NCI-H1694 (cell line): ENCODE measurements around the gene CALHM2.

Experiments used
- DNase-seq: peaks from one replicate; lab custom pipeline; 2025; lab: John Stamatoyannopoulos, UW

Gene CALHM2

DNA sequence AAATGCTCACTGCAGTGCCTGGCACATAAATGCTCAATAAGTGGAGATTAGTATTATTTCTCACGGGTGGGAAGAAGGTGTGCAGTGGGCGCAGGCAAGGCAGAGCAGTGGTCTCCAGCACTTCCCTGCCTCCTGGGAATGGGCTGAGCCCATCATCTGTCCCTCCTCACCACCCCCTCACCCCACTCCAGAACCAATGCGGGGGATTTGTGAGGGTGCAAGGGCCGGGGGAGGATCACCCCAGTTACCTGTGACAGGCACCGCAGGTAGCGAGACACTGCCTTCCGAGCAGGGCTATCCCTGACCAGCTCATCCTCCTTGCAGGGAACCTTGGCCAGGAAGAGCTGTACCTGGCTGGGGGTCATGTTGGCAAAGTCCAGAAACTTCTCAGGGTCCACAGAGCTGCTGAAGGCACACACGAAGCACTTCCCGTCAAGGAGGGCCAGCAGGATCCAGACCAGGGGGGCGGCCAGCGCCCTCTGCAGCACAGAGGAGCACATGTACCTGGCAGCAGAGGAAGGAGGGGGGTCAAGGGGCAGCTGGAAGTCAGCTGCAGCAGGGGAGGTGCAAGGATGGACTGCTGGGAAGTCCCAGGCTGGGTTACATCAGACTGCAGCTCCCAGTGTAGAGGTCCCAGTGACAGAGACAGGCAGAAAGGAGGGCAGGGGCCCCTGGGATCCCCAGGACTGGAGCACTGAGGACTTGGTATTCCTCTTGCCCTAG, 24.0 kb upstream of the CALHM2 start:
- no peak for DNase-seq

DNA sequence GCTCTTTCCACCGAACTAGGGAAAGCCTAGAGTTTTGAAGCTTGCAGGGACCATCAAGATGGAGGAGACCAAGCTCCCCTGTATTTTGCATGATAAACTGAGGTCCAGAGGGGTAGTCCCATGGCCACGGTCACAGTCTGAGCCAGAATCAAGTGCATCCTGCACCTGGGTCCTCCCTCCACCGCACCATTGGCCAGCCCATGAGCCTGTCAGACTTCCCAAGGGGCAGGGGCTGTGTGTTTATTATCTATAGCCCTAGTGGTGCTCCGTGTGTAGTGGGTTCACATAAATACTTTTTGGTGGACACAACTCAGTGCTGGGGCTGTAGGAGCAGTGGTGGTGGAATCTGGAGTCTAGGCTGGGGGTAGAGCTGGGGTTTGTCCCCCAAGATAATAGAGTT, 23.3 kb upstream of the CALHM2 start:
- no peak for DNase-seq

DNA sequence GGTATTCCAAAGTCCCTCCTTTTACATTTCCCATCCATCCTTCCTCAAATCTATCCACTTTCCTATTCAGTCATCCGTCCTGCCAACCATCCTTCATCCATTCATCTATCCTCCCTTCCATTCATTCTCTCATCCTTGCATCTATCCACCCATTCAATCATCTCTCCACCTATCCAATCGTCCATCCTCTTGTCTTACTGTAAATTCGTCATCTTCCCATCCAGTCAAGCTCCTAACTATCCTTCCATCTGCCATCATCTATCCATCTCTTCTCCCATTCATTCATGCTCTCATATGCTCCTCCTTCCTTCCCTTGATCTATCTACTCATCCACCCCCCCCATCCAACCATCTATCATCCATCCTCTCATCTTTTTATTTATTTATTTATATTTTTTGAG, 21.9 kb upstream of the CALHM2 start:
- DNase-seq: no peak

DNA sequence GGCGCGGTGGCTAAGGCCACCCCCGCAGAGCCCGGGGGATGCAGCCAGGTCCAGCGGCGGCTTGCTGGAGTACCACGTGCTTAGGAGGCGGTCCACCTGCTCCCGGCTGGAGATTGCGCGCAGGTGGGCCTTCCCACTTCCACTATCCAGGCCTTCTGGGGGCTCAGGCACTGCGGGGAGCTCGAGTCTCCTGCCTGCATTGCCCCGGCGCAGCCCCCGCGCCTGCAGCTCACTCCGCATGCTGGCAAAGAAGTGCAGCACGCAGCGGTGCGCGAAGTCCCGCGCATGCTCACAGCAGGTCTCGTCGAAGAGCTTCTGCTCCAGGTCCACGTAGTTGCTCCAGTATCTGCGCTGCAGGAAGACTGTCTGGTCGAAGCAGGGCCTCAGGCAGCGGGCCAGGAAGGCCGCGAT, 21.1 kb upstream of the CALHM2 start:
- no peak for DNase-seq

DNA sequence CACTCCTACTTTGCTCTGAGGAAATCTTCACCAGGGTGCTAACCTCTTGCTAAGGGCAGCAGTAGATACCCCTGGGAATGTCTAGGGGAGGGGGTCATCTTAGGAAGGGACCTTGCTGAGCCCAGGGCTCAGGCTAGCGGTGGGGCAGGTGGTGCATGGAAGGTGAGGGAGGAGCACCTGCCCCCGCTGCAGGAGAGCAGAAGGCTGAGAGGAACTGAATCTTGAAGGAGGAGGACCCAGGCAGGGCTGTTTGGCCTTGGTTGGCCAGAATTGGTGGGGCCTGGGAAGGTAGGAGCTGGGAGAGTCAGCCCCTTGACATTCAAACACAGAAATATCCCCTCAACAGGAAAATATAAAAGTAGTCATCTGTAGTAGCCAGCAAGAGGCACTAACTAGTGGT, 19.8 kb upstream of the CALHM2 start:
- no peak for DNase-seq

DNA sequence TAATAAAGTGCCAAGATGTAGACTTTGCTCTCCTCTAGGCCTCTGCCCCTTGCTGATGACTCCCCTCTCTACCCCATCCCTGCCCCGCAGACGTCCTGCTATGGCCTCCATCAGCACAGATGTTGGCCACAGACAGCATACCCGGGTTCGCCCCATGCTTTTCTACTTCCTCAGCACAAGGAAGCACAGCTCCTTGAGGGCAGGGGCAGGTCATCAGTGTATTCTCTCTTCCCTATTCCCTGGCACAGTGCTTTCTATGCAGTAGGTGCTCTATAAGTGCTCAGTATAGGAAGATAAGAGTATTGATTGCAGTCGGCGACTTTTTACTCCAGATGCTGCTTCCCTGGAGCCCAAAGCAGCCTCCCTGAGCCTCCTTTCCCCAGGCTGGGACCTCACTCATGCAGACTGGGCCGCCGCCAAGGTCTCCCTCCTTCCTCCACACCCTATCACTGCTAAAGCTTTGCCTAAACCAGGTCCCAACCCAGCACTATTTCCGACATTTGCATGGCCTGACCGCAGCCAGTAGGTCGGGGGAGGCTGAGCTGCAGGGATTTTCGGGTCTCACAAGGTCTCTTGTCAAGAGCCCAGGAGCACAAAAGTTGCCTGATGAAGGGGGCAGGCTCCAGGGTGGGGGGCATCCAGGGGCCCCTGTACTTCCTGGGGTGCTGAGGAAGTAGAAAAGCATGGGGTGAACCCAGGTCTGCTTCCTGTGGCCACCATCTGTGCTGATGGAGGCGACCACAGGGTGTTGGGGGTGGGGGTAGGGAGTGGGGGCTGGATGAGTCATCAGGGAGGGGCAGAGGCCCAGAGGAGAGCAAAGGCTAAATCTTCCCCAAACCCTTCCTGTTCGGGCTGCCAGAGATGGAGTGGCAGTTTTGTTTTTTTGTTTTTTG, 18.8 kb upstream of the CALHM2 start:
- no peak for DNase-seq

DNA sequence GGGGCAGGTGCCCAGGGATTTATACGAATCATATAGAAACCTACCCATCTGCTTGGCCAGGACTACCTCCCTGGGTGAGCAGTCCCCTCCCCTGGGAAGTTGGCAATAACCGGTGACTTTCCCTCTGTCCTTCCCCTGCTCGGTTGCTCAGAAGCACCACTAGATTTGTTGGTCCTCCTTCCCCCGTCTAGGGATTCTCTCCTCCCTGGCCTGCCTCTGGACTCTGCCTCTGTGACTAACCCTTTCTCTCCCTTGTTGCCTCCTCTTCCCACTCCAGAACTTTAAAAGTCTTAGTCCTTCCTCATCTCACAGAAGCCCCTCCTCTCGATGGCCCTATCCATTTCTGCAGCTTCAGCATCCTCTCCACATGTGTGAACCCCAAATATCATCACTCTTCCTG, 17.0 kb upstream of the CALHM2 start:
- DNase-seq: no peak

DNA sequence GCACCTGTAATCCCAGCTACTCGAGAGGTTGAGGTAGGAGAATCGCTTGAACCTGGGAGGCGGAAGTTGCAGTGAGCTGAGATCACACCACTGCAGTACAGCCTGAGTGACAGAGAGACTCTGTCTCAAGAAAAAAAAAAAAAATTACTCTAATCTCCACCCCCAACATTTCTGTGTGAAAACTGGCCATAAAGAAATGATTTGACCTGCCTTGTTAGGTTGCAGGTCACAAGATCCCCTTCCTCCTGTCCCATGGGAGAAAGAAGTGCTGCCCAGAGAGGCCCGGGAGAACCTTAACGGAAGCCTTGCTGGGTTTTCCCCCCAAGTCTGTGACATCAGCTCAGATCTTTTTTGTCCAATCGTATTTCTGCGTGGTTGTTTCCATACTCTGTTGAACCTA, 15.2 kb upstream of the CALHM2 start:
- no peak for DNase-seq

DNA sequence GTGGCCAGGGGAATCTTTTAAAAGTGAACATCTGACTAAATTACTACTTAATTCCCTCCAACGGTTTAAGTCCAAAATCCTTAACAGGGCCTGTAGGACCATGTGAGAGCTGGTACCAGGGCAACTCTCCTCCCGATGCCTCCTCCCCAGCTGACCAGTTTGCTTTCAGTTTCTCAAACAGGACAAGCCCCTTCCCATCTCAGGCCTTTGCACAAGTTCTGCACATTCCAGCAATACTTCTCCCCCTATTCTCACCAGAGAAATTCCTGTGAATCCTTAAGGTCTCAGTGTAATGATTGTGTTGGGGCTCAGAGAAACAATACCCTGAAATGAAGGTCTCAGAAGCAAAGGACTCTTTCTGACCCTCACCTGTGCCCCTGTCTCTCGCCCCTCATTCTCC, 14.6 kb upstream of the CALHM2 start:
- DNase-seq: no peak

DNA sequence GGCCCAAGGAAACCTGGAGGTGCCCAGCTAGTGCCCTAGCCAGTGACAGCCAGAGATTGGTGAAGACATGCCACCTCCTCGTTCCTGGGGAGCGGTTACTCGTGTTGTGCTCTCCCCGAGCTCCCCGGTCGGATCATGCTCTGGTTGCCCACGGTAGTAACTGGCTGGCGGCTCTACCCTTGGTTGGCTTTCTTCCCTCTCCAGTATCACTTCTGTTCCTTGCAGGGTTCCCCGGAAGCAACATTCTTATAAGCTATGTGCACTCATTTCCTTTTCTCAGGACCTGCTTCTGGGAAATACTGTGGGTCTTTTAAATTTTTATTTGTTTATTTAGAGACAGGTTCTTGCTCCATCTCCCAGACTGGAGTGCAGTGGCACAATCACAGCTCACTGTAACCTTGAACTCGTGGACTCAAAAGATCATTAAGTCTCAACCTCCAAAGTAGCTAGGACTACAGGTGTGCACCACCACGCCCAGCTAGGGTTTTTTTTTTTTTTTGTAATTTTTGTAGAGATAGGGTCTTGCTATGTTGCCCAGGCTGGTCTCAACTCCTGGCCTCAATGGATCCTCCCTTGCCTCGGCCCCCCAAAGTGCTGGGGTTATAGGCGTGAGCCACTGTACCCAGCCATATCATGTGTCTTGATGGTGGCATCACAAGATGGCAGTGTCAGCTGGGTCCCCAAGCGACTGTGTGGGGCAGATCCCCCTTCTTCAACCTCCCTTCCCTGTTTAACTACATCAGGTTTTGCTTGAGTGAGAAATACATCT, 13.4 kb upstream of the CALHM2 start:
- no peak for DNase-seq

DNA sequence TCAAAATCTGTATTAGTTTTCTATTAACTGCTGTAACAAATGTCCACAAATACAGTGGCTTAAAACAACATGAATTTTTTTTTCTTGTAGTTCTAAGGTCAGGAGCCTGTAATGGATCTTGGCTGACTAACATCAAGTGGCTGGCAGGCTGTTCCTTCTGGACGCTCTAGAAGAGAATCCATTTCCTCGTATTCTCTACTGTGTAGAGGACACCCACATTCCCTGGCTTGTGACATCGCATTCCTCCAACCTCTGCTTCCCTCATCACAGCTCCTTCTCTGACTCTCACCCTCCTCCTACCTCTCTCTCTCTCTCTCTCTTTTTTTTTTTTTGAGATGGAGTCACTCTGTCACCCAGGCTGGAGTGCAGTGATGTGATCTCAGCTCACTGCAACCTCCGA, 11.3 kb upstream of the CALHM2 start:
- no peak for DNase-seq

DNA sequence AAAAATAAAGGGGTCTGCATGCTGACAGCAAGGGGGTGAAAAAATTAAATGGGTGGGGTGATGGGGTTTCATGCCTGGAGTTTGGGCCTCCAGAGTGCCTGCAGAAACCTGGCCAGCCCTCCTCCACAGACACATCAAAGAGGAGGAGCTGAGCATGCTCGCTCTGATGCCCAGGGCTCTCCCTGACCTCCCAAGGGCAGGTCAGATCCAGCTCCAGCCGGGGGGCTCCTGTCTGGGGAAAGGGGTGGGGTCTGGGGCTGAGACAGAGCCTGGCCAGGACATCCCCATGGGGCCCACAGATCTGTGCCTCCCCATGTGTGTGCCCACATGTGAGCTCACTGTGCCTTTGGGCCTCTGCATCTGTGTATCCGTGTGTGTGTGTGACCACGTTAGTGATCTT, 7.4 kb upstream of the CALHM2 start:
- DNase-seq: no peak

DNA sequence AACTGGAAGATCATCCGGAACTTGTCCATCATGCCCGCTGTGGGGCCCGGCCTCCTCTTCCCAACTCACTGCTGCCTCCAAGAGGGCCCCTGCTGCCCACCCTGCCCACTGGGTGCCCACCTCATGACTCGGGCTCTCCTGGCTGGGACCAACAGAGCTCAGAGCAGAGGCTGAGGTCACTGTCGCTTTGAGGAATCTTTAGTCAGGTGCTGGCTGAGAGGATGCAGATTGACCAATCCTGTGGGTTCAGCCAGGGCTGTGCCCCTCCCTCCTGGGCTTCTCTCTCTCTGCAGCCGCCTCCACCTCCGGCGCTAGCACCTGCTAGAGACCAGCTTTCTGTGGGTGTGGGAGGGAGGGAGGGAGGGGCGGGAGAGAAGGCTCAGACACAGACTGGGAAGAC, 6.5 kb upstream of the CALHM2 start, which contains the start of gene CALHM1:
CALHM1 (minus strand) TSS at position 181 of the 400 bp plus-strand sequence; CDS start at position 32, 149 bp downstream.
- no peak for DNase-seq

DNA sequence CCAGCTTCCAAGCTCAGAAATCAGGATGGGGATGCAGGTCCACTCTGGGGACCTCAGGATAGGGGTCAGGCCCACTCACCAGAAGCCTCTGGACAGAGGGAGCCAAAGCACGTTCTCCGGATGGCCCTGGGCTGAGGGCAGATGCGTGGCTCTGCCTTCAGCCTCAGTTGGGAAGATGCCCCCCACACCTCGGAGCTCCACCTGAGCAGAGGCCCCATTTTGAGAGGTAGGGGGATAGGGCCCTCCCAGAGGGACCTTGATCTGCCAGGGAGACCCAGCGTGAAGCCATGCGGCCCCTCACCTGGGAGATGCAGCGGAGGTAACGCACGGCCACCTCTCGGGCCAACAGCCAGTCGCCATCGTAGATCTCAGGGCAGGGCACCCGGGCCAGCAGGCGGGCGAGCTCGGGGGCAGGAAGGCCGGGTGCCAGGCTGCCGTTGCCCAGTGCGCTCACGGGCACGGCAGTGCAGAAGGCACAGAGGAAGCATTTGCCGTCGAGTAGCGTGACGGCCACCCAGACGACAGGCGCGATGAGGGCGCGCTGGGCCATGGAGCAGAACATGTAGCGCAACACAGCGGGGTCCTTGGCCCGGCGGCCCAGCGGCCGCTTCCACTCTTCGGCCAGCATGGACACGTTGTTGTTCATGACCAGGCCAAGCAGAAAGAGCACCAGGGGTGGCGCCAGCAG, 5.9 kb upstream of the CALHM2 start:
- DNase-seq: no peak

DNA sequence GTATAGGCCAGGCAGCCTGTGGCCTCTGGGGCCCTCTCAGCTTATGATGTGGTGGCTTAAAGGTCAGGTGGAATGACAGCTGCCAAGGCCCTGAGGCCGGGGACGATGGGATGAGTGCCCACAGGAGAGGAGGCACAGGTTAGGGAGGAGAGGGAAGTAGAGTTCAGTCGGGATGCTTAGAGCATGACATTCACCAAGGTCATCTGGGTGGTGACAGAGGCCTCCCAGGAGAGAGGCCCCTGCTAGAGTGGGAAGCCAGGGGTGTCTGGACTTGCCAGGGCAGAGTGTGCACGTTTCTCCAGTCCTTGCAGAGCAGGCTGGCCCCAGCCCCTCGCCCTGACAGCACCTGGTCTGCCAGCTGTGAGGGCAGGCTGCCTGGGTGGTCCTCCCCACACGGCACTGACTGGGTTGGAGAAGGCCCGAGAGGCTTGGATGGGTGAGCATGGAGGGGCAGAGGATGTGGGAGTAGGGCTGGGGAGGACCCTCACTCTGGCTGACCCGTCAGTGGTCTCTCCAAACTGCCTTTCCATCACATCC, 5.1 kb upstream of the CALHM2 start:
- no peak for DNase-seq

DNA sequence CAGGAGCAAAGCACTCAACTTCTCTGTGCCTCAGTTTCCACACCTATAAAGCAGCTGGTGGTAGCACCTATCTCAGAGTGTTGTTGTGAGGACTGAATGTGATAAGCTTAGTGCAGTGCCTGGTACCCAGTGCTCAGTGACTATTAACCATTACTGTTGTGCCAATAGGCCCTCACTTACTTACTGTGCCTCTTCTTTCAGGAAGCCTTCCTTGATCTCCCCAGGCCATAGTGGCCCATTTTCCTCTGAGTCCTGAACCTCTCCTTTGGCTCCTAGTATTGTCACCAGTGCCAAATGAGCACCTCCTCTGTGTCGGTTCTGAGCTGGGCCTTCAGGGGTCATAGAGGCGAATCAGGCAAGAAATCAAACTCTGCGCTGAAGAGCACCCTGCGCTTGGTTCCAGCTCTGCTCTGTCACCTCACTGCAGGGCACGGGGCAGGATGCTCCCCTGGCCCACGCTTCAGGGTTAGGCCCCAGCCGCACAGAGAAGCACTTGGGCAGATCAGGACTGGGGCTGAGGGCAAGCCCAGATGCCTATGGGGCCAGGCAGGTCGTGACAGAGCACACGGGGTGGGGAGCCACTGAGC, 4.0 kb upstream of the CALHM2 start:
- no peak for DNase-seq

DNA sequence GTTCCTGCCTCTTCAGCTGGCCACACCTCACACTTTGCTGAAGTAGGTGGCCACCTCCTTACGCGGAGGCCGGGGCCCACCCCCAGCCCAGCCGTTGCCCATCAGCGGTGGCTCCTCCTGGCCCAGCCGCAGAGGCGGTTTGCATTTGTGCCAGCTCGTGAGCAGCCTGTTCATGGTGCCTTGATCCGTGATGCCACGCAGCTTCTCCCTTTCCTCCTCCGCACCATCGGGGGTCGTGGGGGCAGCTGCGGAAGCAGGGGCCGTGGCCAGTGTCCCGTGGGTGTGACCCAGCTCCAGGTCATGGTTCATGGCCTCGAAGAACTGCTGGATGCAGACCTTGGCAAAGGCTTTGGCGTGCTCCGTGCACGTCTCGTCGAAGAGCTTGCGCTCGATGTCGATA, 3.1 kb upstream of the CALHM2 start:
- DNase-seq: no peak

DNA sequence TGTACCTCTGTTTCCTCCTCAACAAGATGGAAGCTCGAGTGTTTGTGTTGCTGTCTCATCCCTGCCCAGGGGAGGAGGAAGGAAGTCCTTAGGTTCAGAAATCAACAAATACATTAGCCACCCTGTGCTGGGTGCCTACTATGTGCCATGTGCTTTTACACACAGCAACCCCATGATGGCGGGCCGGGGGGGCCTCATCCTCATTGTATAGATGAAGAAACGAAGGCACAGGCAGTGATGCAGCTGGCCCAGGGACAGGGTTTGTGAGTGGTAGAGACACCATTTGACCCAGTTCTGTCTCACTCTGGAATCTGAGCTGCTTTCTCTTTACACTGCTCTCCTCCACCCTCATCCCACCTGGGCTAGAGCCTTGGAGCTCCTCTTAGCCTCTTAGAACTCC, 1.9 kb upstream of the CALHM2 start:
- DNase-seq: no peak

DNA sequence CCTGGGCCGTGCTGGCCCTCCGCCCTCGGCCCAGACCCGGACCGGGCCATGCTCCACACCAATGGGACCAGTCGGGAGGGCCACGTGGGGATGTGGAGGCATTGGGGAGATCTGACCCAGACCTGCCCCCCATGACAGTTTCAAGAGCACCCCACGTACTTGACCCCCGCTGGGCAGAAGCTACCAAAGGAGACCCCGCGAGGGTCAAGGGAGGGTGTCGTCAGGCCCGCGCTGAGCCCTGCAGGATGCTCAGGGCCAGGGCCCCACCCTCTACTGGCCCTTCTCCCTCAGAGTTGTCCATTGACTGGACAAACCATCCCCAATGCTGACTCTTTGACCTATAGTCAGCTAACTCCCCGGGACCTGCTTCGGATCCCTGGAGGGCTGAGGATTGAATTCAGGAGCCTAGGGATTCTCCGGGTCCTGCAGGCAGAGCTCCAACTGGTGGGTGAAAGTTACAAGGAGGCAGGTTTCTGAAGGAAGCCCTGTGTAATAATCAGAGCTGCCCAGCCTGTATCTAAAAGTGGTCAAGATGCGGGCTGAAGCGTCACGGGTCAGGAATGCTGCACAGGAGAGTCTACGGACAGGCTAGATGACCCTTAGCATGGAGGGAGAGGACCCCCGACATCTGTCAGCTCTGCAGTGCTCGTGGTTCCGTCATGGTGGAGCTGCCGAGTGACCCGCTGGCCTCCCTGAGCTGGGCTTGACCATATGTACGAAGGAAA, 498 bp upstream of the CALHM2 start:
- no peak for DNase-seq

DNA sequence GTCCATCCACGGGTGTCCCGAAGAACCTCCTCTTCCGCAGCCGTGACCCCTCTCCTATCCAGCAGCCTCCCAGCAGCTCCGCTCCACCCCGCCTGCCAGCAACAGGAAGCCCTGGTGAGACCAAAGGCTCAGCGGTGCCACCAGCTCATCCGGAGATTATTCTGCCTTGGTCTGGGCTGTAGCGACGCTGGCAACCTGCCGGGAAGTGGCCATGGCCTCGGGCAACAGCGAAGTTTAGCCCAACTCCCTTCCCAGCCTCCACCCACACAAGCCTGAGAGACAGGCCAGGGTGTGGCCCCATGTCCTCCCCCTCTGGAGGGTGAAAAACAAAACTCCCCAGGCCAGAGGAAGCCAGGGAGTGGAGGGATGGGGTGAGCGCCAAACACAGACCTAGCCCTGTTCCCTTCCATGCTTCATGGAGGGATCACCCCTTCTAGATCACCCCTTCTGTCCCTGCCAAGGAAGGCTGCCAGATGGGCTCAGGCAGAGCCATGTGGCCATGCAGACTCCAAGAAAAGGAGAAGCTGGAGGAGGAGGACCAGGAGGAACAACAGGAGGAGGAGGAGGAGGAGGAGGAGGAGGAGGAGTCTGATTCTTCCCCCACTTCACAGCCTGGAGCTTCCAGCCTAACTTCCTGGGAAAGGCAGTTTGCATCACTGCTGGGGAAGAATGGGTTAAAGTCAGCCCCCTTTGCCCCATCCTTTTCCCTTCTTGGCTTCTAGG, 918 bp downstream of the CALHM2 start:
- no peak for DNase-seq
